Measurements from ENCODE around the gene MLLT6. TPM values are rescaled to one million over a fixed set of nuclear protein-coding genes. Genes with fewer than 3 reads are reported as not detected.

The MLLT6 gene
- total RNA-seq, 1 experiment from 2014 or later = 24.7 TPM

GRCh38 chr17:38706505-38707216 lies 1.6 kb downstream of the MLLT6 start:
- Histone ChIP-seq H3K36me3 (ENCODE audit: low read depth, low read length) (no peaks in the 10 kb centered on the region), H3K79me2 (ENCODE audit: low read length) (peaks cover 35% of the 10 kb centered on the region)

GRCh38 chr17:38707678-38708351 lies 2.7 kb downstream of the MLLT6 start:
- no TSS peak for BruUV-seq (replicated peaks)
- H3K9me2 ChIP-seq (replicated peaks; ENCODE audit: low read length) = no peaks in the 10 kb centered on the region
- POLR2A ChIA-PET (ENCODE audit: unreplicated experiment) = no interaction called here
- no peak overlapping the region for H3K9ac ChIP-seq (ENCODE audit: low read length)
- H3F3A ChIP-seq (ENCODE audit: low read length, unreplicated experiment) = no peaks in the 10 kb centered on the region
- no peak overlapping the region for H3K27ac ChIP-seq (ENCODE audit: low read length)
- ATAC-seq = no peak
- DNase-seq = no peak
- no peak overlapping the region for H2AFZ ChIP-seq (ENCODE audit: low read length)
- H3K4me3 ChIP-seq (ENCODE audit: low read length) = no peak overlapping the region
- no peaks in the 10 kb centered on the region for H3K9me3 ChIP-seq (ENCODE audit: low read length)
- no peaks in the 10 kb centered on the region for H4K20me1 ChIP-seq (ENCODE audit: low read length)
- peaks cover 35% of the 10 kb centered on the region for H3K79me2 ChIP-seq (ENCODE audit: low read length)
- CTCF ChIA-PET = no interaction called here
- peaks cover 22% of the 10 kb centered on the region for H3K4me1 ChIP-seq (ENCODE audit: insufficient read depth, low read length)
- H3K36me3 ChIP-seq (ENCODE audit: low read depth, low read length) = no peaks in the 10 kb centered on the region
- intact Hi-C loops (cut with micrococcal nuclease) = no loop called here
- no peaks in the 10 kb centered on the region for H3K27me3 ChIP-seq (ENCODE audit: low read length)
- no peak overlapping the region for H3K4me2 ChIP-seq (ENCODE audit: low read length)
- TF ChIP-seq CTCF (conservative IDR thresholded peaks at IDR 0.05; ENCODE audit: low read depth, low read length) = no peak
- no peak for TF ChIP-seq EZH2phosphoT487 (IDR thresholded peaks at IDR 0.05; ENCODE audit: borderline replicate concordance, low read length)
- TF ChIP-seq EZH2 (IDR thresholded peaks at IDR 0.05; ENCODE audit: low read length, unreplicated experiment) = no peak

More at GRCh38 chr17:38706505-38707216, 1.6 kb downstream of the MLLT6 start:
- H4K20me1 ChIP-seq (ENCODE audit: low read length) = no peaks in the 10 kb centered on the region
- no peaks in the 10 kb centered on the region for H3K27me3 ChIP-seq (ENCODE audit: low read length)
- H3K9ac ChIP-seq (ENCODE audit: low read length) = peak overlapping the region; percentile 56
- DNase-seq (no peak), ATAC-seq (no peak)
- no peaks in the 10 kb centered on the region for H3F3A ChIP-seq (ENCODE audit: low read length, unreplicated experiment)
- peaks cover 24% of the 10 kb centered on the region for H3K4me1 ChIP-seq (ENCODE audit: insufficient read depth, low read length)
- no peaks in the 10 kb centered on the region for H3K9me2 ChIP-seq (replicated peaks; ENCODE audit: low read length)
- peak overlapping the region; percentile 92 for H3K4me3 ChIP-seq (ENCODE audit: low read length)
- no peaks in the 10 kb centered on the region for H3K9me3 ChIP-seq (ENCODE audit: low read length)
- no TSS peak for BruUV-seq (replicated peaks)
- TF ChIP-seq EZH2 (IDR thresholded peaks at IDR 0.05; ENCODE audit: low read length, unreplicated experiment) = no peak
- TF ChIP-seq EZH2phosphoT487 (IDR thresholded peaks at IDR 0.05; ENCODE audit: borderline replicate concordance, low read length) = no peak
- TF ChIP-seq CTCF (conservative IDR thresholded peaks at IDR 0.05; ENCODE audit: low read depth, low read length) = no peak
- peak overlapping the region; percentile 81 for H2AFZ ChIP-seq (ENCODE audit: low read length)
- ChIA-PET POLR2A (ENCODE audit: unreplicated experiment) (no interaction called here), CTCF (interaction anchor here (1.0 kb wide), 1 partner anchor 29 kb away, joined by 3 read pairs; no protein-coding TSS in a partner anchor)
- intact Hi-C loops (cut with micrococcal nuclease) = no loop called here
- H3K27ac ChIP-seq (ENCODE audit: low read length) = no peak overlapping the region
- peak overlapping the region; percentile 96 for H3K4me2 ChIP-seq (ENCODE audit: low read length)
